Transverse colon (tissue), 3 donors: ENCODE results near the gene DOCK10.

ENCODE experiments used
- CTCF ChIP-seq, 5 experiments: fragments of 200-600 bp in 3 of 5; fragments of 450-650 bp in 2 of 5; sonication (generic) in 3 of 5; IDR thresholded peaks; 1 replicate in 2 of 5; 2 replicates in 3 of 5; pipeline ENCODE4 v1.5.1; 2016 to 2017; ENCODE audit warnings: antibody characterized with exemption in 5 of 5, inconsistent platforms in 3 of 5, mild to moderate bottlenecking in 2 of 5, moderate library complexity in 1 of 5
- EP300 ChIP-seq: sonication (generic); formaldehyde crosslinking; IDR thresholded peaks from one replicate; pipeline ENCODE4 v1.6.1; 2017; ENCODE audit warnings: antibody characterized with exemption, low read depth

- TF ChIP-seq CTCF (IDR thresholded peaks at IDR 0.05) (no peak), EP300 (no peak)
Measured at GRCh38 chr2:224843141-224843540, 199.1 kb downstream of the DOCK10 start.
